Loucy (cell line): ENCODE data around the gene FZD10.

Experiments used
- H2AFZ ChIP-seq: fragments of 200-600 bp; sonication (generic); 2 replicates; pipeline ENCODE4 v1.6.0; 2016; ENCODE audit warnings: antibody characterized with exemption, mild to moderate bottlenecking, low read length, moderate library complexity
- H3F3A ChIP-seq: fragments of 200-600 bp; 2 replicates; pipeline ENCODE4 v1.6.0; 2016; ENCODE audit warnings: antibody characterized with exemption, low read depth, mild to moderate bottlenecking
- H3K27me3 ChIP-seq: fragments of 200-600 bp; sonication (generic); 2 replicates; pipeline ENCODE4 v1.6.1; 2014; ENCODE audit warnings: low read length, mild to moderate bottlenecking; ENCODE audit not compliant: insufficient read depth, poor library complexity, severe bottlenecking
- H3K36me3 ChIP-seq: fragments of 200-600 bp; sonication (generic); 2 replicates; pipeline ENCODE4 v1.6.1; 2016; ENCODE audit warnings: low read length; ENCODE audit not compliant: insufficient read depth
- H3K4me1 ChIP-seq: fragments of 200-600 bp; sonication (generic); 2 replicates; pipeline ENCODE4 v1.5.1; 2014; ENCODE audit warnings: low read length, mild to moderate bottlenecking; ENCODE audit not compliant: insufficient read depth, poor library complexity, severe bottlenecking
- H3K4me2 ChIP-seq: fragments of 200-600 bp; sonication (generic); 2 replicates; pipeline ENCODE4 v1.6.0; 2014; ENCODE audit warnings: antibody characterized with exemption, low read length, low read depth, mild to moderate bottlenecking; ENCODE audit not compliant: poor library complexity, severe bottlenecking
- H3K4me3 ChIP-seq: fragments of 200-600 bp; sonication (generic); 2 replicates; pipeline ENCODE4 v1.5.1; 2014; ENCODE audit warnings: low read length, mild to moderate bottlenecking, mixed read lengths; ENCODE audit not compliant: poor library complexity, severe bottlenecking
- H3K79me2 ChIP-seq: fragments of 200-600 bp; sonication (generic); 2 replicates; pipeline ENCODE4 v1.6.1; 2014; ENCODE audit warnings: low read length; ENCODE audit not compliant: insufficient read depth
- H3K9ac ChIP-seq: fragments of 200-600 bp; sonication (generic); 2 replicates; pipeline ENCODE4 v1.6.0; 2014; ENCODE audit warnings: mild to moderate bottlenecking, low read depth, low read length, moderate library complexity; ENCODE audit not compliant: poor library complexity, severe bottlenecking
- H3K9me2 ChIP-seq: fragments of 200-600 bp; sonication (generic); replicated peaks from 2 replicates; pipeline ENCODE4 v1.6.1; 2016; ENCODE audit warnings: low read depth, low read length, mixed read lengths
- H3K9me3 ChIP-seq: fragments of 200-600 bp; sonication (generic); 2 replicates; pipeline ENCODE4 v1.6.1; 2014; ENCODE audit warnings: mild to moderate bottlenecking, antibody characterized with exemption, low read length, low read depth; ENCODE audit not compliant: insufficient read depth
- H4K20me1 ChIP-seq: fragments of 200-600 bp; sonication (generic); 2 replicates; pipeline ENCODE4 v1.6.0; 2014; ENCODE audit warnings: antibody characterized with exemption, low read length, mild to moderate bottlenecking; ENCODE audit not compliant: insufficient read depth, poor library complexity, severe bottlenecking
- EZH2phosphoT487 ChIP-seq: fragments of 200-600 bp; IDR thresholded peaks from 2 replicates; pipeline ENCODE4 v1.6.1; 2018; ENCODE audit warnings: antibody characterized with exemption, mild to moderate bottlenecking, moderate library complexity, borderline replicate concordance
- TF ChIP-seq, protein P1 (sequence below): fragments of 200-600 bp; sonication (generic); conservative IDR thresholded peaks from 2 replicates; pipeline ENCODE4 v1.5.1; 2014; ENCODE audit warnings: mild to moderate bottlenecking, antibody characterized with exemption, low read length

FZD10 gene

DNA sequence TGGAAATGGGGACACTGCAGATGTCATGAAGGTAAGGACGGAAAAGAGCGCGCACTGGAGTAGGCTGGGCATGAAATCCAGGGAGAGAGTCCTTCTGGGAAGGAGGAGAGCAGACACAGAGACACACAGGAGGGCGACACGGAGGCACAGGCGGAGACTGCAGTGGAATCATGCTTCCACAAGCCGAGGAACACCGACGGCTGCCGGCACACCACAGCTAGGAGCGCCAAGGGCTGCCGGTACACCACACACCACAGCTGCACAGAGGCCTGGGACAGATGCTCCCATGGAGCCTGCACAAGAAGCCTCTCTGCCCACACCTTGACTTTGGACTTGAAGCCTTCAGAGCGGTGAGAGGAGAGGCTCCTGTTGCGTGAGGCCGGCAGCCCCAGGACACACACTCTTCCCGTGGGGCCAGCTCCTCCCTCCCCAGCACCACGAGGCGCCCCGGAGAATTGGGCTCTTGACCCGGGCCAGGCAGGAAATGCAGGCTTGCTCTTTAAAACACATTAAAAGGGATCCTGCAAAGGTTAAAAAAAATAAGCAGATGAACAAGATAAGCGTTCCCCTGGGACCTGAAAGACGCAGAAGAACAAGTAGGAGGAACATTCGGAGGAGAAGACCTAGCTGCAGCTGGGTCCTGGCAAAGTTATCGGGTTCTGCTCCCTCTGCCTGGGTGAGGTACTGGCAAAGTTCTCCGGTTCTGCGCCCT, 28.3 kb upstream of the FZD10 start:
- no peaks in the 10 kb centered on the region for H3F3A ChIP-seq

DNA sequence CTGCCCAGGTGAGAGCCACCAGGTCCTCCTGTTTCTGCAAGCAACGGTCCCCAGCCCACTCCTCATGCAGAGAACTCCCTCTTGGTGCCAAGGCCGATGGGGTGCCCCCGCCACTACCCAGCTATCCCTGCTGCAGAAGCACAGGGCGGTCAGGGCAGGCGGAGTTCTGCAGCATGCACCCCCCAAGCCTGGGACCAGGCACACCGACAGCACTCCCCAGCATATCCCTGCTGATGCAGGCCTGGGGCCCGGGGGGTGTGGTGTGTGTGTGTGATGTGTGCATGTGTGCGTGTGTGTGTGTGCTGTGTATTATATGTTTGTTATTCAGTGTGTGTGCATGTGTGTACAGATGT, 27.7 kb upstream of the FZD10 start:
- peak overlapping the region; percentile 58 for H3K4me3 ChIP-seq
- no peaks in the 10 kb centered on the region for H3K79me2 ChIP-seq
- no peaks in the 10 kb centered on the region for H3K36me3 ChIP-seq
- H3K4me2 ChIP-seq, result peak overlapping the region; percentile 69
- no peak overlapping the region for H3K9ac ChIP-seq
- H3K4me1 ChIP-seq, result peaks cover 15% of the 10 kb centered on the region
- H4K20me1 ChIP-seq, result no peaks in the 10 kb centered on the region
- TF ChIP-seq, protein P1, sequence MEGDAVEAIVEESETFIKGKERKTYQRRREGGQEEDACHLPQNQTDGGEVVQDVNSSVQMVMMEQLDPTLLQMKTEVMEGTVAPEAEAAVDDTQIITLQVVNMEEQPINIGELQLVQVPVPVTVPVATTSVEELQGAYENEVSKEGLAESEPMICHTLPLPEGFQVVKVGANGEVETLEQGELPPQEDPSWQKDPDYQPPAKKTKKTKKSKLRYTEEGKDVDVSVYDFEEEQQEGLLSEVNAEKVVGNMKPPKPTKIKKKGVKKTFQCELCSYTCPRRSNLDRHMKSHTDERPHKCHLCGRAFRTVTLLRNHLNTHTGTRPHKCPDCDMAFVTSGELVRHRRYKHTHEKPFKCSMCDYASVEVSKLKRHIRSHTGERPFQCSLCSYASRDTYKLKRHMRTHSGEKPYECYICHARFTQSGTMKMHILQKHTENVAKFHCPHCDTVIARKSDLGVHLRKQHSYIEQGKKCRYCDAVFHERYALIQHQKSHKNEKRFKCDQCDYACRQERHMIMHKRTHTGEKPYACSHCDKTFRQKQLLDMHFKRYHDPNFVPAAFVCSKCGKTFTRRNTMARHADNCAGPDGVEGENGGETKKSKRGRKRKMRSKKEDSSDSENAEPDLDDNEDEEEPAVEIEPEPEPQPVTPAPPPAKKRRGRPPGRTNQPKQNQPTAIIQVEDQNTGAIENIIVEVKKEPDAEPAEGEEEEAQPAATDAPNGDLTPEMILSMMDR, result no peak
- no peak for TF ChIP-seq EZH2phosphoT487
- H3K27me3 ChIP-seq, result no peaks in the 10 kb centered on the region
- H2AFZ ChIP-seq, result no peak overlapping the region
- no peaks in the 10 kb centered on the region for H3K9me2 ChIP-seq
- no peaks in the 10 kb centered on the region for H3K9me3 ChIP-seq
- no peaks in the 10 kb centered on the region for H3F3A ChIP-seq

More for the DNA sequence above, 28.3 kb upstream of the FZD10 start:
- Histone ChIP-seq H3K79me2 (no peaks in the 10 kb centered on the region), H3K9me3 (no peaks in the 10 kb centered on the region), H3K27me3 (no peaks in the 10 kb centered on the region), H3K4me1 (peaks cover 15% of the 10 kb centered on the region), H4K20me1 (no peaks in the 10 kb centered on the region), H3K9ac (peak overlapping the region; percentile 14), H3K4me3 (peak overlapping the region; percentile 58), H3K4me2 (peak overlapping the region; percentile 69), H2AFZ (no peak overlapping the region), H3K36me3 (no peaks in the 10 kb centered on the region), H3K9me2 (no peaks in the 10 kb centered on the region)
- no peak for TF ChIP-seq EZH2phosphoT487
- TF ChIP-seq, protein P1, result no peak

DNA sequence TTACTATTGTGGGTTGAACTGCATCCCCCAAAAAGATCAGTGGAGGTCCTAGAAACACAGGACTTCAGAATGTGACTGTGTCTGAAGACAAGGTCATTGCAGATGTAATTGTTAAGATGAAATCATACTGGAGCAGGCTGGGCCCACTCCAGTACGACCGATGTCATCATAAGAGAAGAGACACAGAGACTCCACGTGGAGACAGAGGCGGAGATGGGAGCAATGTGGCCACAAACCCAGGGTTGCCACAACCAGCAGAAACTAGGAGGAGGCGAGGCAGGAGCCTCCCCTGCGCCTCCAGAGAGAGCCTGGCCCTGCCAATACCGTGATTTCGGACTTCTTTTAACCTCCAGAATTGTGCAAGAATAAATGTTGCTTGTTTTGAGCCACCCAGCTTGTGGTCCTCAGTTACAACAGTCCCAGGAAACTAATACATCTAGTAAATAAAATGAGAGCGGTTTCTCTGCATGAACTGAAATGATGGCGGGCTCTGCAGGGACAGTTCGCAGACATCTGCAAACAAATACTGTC, 25.7 kb upstream of the FZD10 start:
- H3K4me3 ChIP-seq, result no peak overlapping the region
- no peaks in the 10 kb centered on the region for H3K9me2 ChIP-seq
- H3K27me3 ChIP-seq, result no peaks in the 10 kb centered on the region
- no peak overlapping the region for H2AFZ ChIP-seq
- H3K4me1 ChIP-seq, result peaks cover 15% of the 10 kb centered on the region
- H3K9ac ChIP-seq, result no peak overlapping the region
- H3F3A ChIP-seq, result no peaks in the 10 kb centered on the region
- no peak overlapping the region for H3K4me2 ChIP-seq
- H3K79me2 ChIP-seq, result no peaks in the 10 kb centered on the region
- no peaks in the 10 kb centered on the region for H3K9me3 ChIP-seq
- H4K20me1 ChIP-seq, result no peaks in the 10 kb centered on the region
- no peak for TF ChIP-seq EZH2phosphoT487
- TF ChIP-seq, protein P1, result no peak
- H3K36me3 ChIP-seq, result no peaks in the 10 kb centered on the region
